HCT116 (cell line): ENCODE results near the gene SLC9A2. TPM values are rescaled to one million over a fixed set of nuclear protein-coding genes. Genes with fewer than 3 reads are reported as not detected.

Experiments
- ATAC-seq: fragments of 200-7000 bp; cut with Tn5 transposase; 2 replicates; pipeline ENCODE4 v1.9.1; 2020; ENCODE audit warnings: mild to moderate bottlenecking, moderate library complexity
- BruUV-seq: library from RNA; stranded (reverse); fragments of 400-500 nt; replicated peaks from 2 replicates; lab custom pipeline; 2021; lab: Mats Ljungman, UMichigan
- CTCF ChIA-PET: fragments of 300-600 bp; sonication (Branson Sonifier 250); formaldehyde crosslinking; loops from one replicate; lab custom pipeline; 2021; ENCODE audit warnings: antibody characterized with exemption; lab: Charles Lee
- POLR2A ChIA-PET: fragments of 300-600, 350-600 bp; sonication (Branson Sonifier 250); formaldehyde crosslinking; loops from one replicate; lab custom pipeline; 2021; ENCODE audit warnings: antibody characterized with exemption; lab: Charles Lee
- RAD21 ChIA-PET, 2 experiments: fragments of 300-600 bp; sonication (Branson Sonifier 250); formaldehyde crosslinking; loops; one replicate each; lab custom pipeline; 2023; ENCODE audit warnings: low total read pairs in 2 of 2; ENCODE audit not compliant: uncharacterized antibody in 2 of 2, unreplicated experiment in 2 of 2, low non-redundant PET in 1 of 2; lab: Charles Lee
- DNase-seq: peaks from one replicate; pipeline ENCODE4 v3.0.0-alpha.2; 2010; ENCODE audit warnings: low read depth, low spot score
- H2AFZ ChIP-seq: fragments of 200-600 bp; shearing (Covaris generic), sonication (generic); 2 replicates; pipeline ENCODE4 v1.6.1; 2017; ENCODE audit warnings: low read depth, mixed run types, mixed read lengths, antibody characterized with exemption, low read length; ENCODE audit not compliant: poor library complexity, severe bottlenecking
- H3K27ac ChIP-seq: 2 replicates; pipeline ENCODE4 v1.5.1; 2012; ENCODE audit warnings: low read depth, low read length
- H3K27me3 ChIP-seq: fragments of 200-600 bp; sonication (generic); 2 replicates; pipeline ENCODE4 v1.6.1; 2016; ENCODE audit warnings: mixed run types, low read length, mixed read lengths; ENCODE audit not compliant: insufficient read depth
- H3K36me3 ChIP-seq, 2 experiments: fragments of 200-500 bp in 1 of 2; fragments of 200-600 bp in 1 of 2; sonication (Bioruptor generic) in 1 of 2; sonication (generic) in 1 of 2; 2 replicates each; pipeline versions ENCODE4 v1.5.1 to v1.6.1; 2014 to 2016; ENCODE audit warnings: low read length in 2 of 2, inconsistent platforms in 1 of 2, mixed read lengths in 1 of 2, mixed run types in 1 of 2; ENCODE audit not compliant: insufficient read depth in 2 of 2, control insufficient read depth in 1 of 2
- H3K4me1 ChIP-seq, 2 experiments: fragments of 200-600 bp in 1 of 2; sonication (generic) in 1 of 2; 2 replicates each; pipeline versions ENCODE4 v1.5.1 to v1.6.1; 2012 to 2017; ENCODE audit warnings: low read length in 2 of 2, inconsistent platforms in 1 of 2, mild to moderate bottlenecking in 1 of 2, mixed read lengths in 1 of 2, mixed run types in 1 of 2, moderate library complexity in 1 of 2; ENCODE audit not compliant: insufficient read depth in 2 of 2, control insufficient read depth in 1 of 2
- H3K4me2 ChIP-seq: fragments of 200-600 bp; sonication (generic); 2 replicates; pipeline ENCODE4 v1.6.1; 2017; ENCODE audit warnings: mixed run types, low read length, mixed read lengths
- H3K4me3 ChIP-seq, 2 experiments: fragments of 200-600 bp in 1 of 2; sonication (generic) in 1 of 2; replicated peaks in 1 of 2; 2 replicates each; pipeline ENCODE4 v1.5.1; 2011 to 2016; ENCODE audit warnings: low read length in 2 of 2, control low read depth in 1 of 2, low read depth in 1 of 2, mild to moderate bottlenecking in 1 of 2, mixed read lengths in 1 of 2, mixed run types in 1 of 2
- H3K79me2 ChIP-seq: fragments of 200-600 bp; sonication (generic); 2 replicates; pipeline ENCODE4 v1.6.1; 2017; ENCODE audit warnings: mild to moderate bottlenecking, mixed run types, low read length, moderate library complexity, mixed read lengths; ENCODE audit not compliant: insufficient read depth
- H3K9ac ChIP-seq: fragments of 200-600 bp; sonication (generic); 2 replicates; pipeline ENCODE4 v1.6.1; 2016; ENCODE audit warnings: low read length, mixed read lengths
- H3K9me2 ChIP-seq: fragments of 200-600 bp; sonication (generic), shearing (Covaris generic); 2 replicates; pipeline ENCODE4 v1.6.1; 2017; ENCODE audit warnings: mixed run types, mild to moderate bottlenecking, moderate library complexity; ENCODE audit not compliant: insufficient read depth
- H3K9me3 ChIP-seq, 2 experiments: fragments of 200-500 bp in 1 of 2; fragments of 200-600 bp in 1 of 2; sonication (Bioruptor generic) in 1 of 2; sonication (generic) in 1 of 2; 2 replicates each; pipeline ENCODE4 v1.6.1; 2014 to 2017; ENCODE audit warnings: low read length in 2 of 2, mixed read lengths in 2 of 2, inconsistent platforms in 1 of 2, low read depth in 1 of 2, mild to moderate bottlenecking in 1 of 2, mixed run types in 1 of 2, moderate library complexity in 1 of 2; ENCODE audit not compliant: control insufficient read depth in 1 of 2, insufficient read depth in 1 of 2
- H4K20me1 ChIP-seq: fragments of 200-600 bp; sonication (generic), shearing (Covaris generic); 2 replicates; pipeline ENCODE4 v1.6.1; 2017; ENCODE audit warnings: mixed run types, mild to moderate bottlenecking, moderate library complexity; ENCODE audit not compliant: insufficient read depth
- CBX3 ChIP-seq: IDR thresholded peaks from 2 replicates; pipeline ENCODE4 v1.6.1; 2012; ENCODE audit warnings: low read depth
- CEBPB ChIP-seq: IDR thresholded peaks from 2 replicates; pipeline ENCODE4 v1.6.1; 2012; ENCODE audit warnings: low read depth
- CTCF ChIP-seq, 3 experiments: fragments of 200-600 bp in 1 of 3; sonication (generic) in 1 of 3; IDR thresholded peaks in 2 of 3; conservative IDR thresholded peaks in 1 of 3; 2 replicates each; pipeline ENCODE4 v1.5.1; 2012 to 2017; ENCODE audit warnings: low read depth in 2 of 3, low read length in 2 of 3, antibody characterized with exemption in 1 of 3, borderline replicate concordance in 1 of 3, control low read depth in 1 of 3, mild to moderate bottlenecking in 1 of 3, mixed read lengths in 1 of 3, mixed run types in 1 of 3, moderate library complexity in 1 of 3; ENCODE audit not compliant: insufficient read depth in 1 of 3
- EGR1 ChIP-seq: IDR thresholded peaks from 2 replicates; pipeline ENCODE4 v1.6.1; 2012; ENCODE audit warnings: low read depth
- EZH2 ChIP-seq: fragments of 200-600 bp; sonication (generic); IDR thresholded peaks from 2 replicates; pipeline ENCODE4 v1.6.1; 2017; ENCODE audit warnings: antibody characterized with exemption, mixed run types
- EZH2phosphoT487 ChIP-seq: fragments of 200-600 bp; IDR thresholded peaks from 2 replicates; pipeline ENCODE4 v1.6.1; 2018; ENCODE audit warnings: antibody characterized with exemption, borderline replicate concordance
- FOSL1 ChIP-seq: IDR thresholded peaks from 2 replicates; pipeline ENCODE4 v1.6.1; 2012; ENCODE audit warnings: low read depth
- JUND ChIP-seq: IDR thresholded peaks from 2 replicates; pipeline ENCODE4 v1.6.1; 2012
- MAX ChIP-seq: IDR thresholded peaks from 2 replicates; pipeline ENCODE4 v1.6.1; 2012
- RAD21 ChIP-seq: IDR thresholded peaks from 2 replicates; pipeline ENCODE4 v1.6.1; 2012; ENCODE audit warnings: low read depth, mild to moderate bottlenecking
- REST ChIP-seq: IDR thresholded peaks from 2 replicates; pipeline ENCODE4 v1.6.1; 2012; ENCODE audit warnings: low read depth
- SIN3A ChIP-seq: IDR thresholded peaks from 2 replicates; pipeline ENCODE4 v1.6.1; 2012; ENCODE audit warnings: low read depth
- SP1 ChIP-seq: IDR thresholded peaks from 2 replicates; pipeline ENCODE4 v1.6.1; 2012; ENCODE audit warnings: low read depth
- SRF ChIP-seq: IDR thresholded peaks from 2 replicates; pipeline ENCODE4 v1.6.1; 2012; ENCODE audit warnings: low read depth
- TCF7L2 ChIP-seq: IDR thresholded peaks from 2 replicates; pipeline ENCODE4 v1.7.0; 2011; ENCODE audit warnings: borderline replicate concordance, inconsistent platforms; ENCODE audit not compliant: insufficient read depth, insufficient read length; ENCODE audit errors: extremely low read depth
- ZFX ChIP-seq: fragments of 450-650 bp; IDR thresholded peaks from 2 replicates; pipeline ENCODE4 v1.6.1; 2017
- intact Hi-C: fragments of 100-400 bp; cut with micrococcal nuclease; formaldehyde crosslinking; loops from 2 replicates; pipeline ENCODE4 v1.10.0; 2022
- total RNA-seq: library from RNA; stranded (reverse); gene quantifications from one replicate; pipeline ENCODE4 v1.2.1, GENCODE V29; 2021; ENCODE audit not compliant: unreplicated experiment
- TF ChIP-seq, protein P1 (sequence below): IDR thresholded peaks from 2 replicates; pipeline ENCODE4 v1.6.1; 2011; ENCODE audit warnings: mild to moderate bottlenecking, low read length, moderate library complexity; ENCODE audit not compliant: insufficient replicate concordance; ENCODE audit errors: extremely low read depth

Gene SLC9A2
- total RNA-seq, 1 experiment from 2014 or later = 1.4 TPM

DNA sequence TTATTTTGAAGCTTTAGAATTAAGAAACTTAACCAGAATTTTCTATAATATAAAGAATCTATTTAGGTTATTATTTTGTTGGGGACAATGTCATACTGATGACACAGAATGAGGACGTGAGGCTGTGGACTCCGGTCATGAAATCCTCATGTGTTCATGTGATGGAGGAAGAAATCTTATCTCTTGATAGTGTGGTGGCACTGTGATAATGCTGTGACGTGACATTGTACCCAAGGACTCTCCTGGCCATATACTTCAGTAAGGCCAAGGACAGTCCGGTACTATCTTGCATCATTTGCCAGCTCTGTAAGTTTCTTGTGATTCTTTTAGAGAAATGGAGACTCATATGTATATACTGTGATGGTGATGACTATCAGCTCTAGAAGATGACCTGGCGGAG, 59.1 kb downstream of the SLC9A2 start:
- POLR2A ChIA-PET = no interaction called here

More for the DNA sequence above, 59.1 kb downstream of the SLC9A2 start:
- Histone ChIP-seq H3K27ac (no peak overlapping the region), H3K4me1 (no peaks in the 10 kb centered on the region), H3K27me3 (no peaks in the 10 kb centered on the region), H4K20me1 (no peaks in the 10 kb centered on the region), H3K4me3 (no peak overlapping the region), H3K9me3 (no peaks in the 10 kb centered on the region), H2AFZ (no peak overlapping the region), H3K4me2 (no peak overlapping the region), H3K36me3 (no peaks in the 10 kb centered on the region), H3K79me2 (no peaks in the 10 kb centered on the region), H3K9ac (no peak overlapping the region), H3K9me2 (no peaks in the 10 kb centered on the region)
- no peak for ATAC-seq
- no peak for TF ChIP-seq SRF
- no peak for TF ChIP-seq ZFX
- TF ChIP-seq EZH2 = no peak
- TF ChIP-seq REST = no peak
- no peak for TF ChIP-seq RAD21
- no peak for TF ChIP-seq FOSL1
- TF ChIP-seq, protein P1, sequence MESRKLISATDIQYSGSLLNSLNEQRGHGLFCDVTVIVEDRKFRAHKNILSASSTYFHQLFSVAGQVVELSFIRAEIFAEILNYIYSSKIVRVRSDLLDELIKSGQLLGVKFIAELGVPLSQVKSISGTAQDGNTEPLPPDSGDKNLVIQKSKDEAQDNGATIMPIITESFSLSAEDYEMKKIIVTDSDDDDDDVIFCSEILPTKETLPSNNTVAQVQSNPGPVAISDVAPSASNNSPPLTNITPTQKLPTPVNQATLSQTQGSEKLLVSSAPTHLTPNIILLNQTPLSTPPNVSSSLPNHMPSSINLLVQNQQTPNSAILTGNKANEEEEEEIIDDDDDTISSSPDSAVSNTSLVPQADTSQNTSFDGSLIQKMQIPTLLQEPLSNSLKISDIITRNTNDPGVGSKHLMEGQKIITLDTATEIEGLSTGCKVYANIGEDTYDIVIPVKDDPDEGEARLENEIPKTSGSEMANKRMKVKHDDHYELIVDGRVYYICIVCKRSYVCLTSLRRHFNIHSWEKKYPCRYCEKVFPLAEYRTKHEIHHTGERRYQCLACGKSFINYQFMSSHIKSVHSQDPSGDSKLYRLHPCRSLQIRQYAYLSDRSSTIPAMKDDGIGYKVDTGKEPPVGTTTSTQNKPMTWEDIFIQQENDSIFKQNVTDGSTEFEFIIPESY = no peak
- no peak for TF ChIP-seq SIN3A
- TF ChIP-seq TCF7L2 = no peak
- TF ChIP-seq JUND = no peak
- TF ChIP-seq MAX = no peak
- no peak for TF ChIP-seq EZH2phosphoT487
- no peak for TF ChIP-seq EGR1
- no peak for TF ChIP-seq CBX3
- no peak for TF ChIP-seq SP1
- TF ChIP-seq CTCF (IDR thresholded peaks at IDR 0.05 in 2 of 3, conservative IDR thresholded peaks at IDR 0.05 in 1 of 3; ENCODE audit: borderline replicate concordance in 1 of 3, insufficient read depth in 1 of 3, low read depth in 2 of 3, low read length in 2 of 3) = no peak
- TF ChIP-seq CEBPB = no peak
- RAD21 ChIA-PET = no interaction called here
- BruUV-seq = no TSS peak
- intact Hi-C loops = no loop called here
- CTCF ChIA-PET = no interaction called here
- DNase-seq = no peak
